ENCODE measurements around the gene C11orf97.

The C11orf97 gene

GRCh38 chr11:94544646-94545263 is 32.5 kb downstream of the C11orf97 start:
- in situ Hi-C loops (cut with MboI; ENCODE audit: low sequenced_read_pairs, unreplicated experiment), result loop anchor here (10.0 kb wide), 1 partner anchor 50 kb away; no protein-coding TSS in a partner anchor
- TF ChIP-seq, protein P1, sequence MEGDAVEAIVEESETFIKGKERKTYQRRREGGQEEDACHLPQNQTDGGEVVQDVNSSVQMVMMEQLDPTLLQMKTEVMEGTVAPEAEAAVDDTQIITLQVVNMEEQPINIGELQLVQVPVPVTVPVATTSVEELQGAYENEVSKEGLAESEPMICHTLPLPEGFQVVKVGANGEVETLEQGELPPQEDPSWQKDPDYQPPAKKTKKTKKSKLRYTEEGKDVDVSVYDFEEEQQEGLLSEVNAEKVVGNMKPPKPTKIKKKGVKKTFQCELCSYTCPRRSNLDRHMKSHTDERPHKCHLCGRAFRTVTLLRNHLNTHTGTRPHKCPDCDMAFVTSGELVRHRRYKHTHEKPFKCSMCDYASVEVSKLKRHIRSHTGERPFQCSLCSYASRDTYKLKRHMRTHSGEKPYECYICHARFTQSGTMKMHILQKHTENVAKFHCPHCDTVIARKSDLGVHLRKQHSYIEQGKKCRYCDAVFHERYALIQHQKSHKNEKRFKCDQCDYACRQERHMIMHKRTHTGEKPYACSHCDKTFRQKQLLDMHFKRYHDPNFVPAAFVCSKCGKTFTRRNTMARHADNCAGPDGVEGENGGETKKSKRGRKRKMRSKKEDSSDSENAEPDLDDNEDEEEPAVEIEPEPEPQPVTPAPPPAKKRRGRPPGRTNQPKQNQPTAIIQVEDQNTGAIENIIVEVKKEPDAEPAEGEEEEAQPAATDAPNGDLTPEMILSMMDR (IDR thresholded peaks at IDR 0.05; ENCODE audit: borderline replicate concordance, control extremely low read depth, extremely low read depth, insufficient read depth, missing control alignments), result no peak
- no peak for DNase-seq (ENCODE audit: low spot score)

DNA sequence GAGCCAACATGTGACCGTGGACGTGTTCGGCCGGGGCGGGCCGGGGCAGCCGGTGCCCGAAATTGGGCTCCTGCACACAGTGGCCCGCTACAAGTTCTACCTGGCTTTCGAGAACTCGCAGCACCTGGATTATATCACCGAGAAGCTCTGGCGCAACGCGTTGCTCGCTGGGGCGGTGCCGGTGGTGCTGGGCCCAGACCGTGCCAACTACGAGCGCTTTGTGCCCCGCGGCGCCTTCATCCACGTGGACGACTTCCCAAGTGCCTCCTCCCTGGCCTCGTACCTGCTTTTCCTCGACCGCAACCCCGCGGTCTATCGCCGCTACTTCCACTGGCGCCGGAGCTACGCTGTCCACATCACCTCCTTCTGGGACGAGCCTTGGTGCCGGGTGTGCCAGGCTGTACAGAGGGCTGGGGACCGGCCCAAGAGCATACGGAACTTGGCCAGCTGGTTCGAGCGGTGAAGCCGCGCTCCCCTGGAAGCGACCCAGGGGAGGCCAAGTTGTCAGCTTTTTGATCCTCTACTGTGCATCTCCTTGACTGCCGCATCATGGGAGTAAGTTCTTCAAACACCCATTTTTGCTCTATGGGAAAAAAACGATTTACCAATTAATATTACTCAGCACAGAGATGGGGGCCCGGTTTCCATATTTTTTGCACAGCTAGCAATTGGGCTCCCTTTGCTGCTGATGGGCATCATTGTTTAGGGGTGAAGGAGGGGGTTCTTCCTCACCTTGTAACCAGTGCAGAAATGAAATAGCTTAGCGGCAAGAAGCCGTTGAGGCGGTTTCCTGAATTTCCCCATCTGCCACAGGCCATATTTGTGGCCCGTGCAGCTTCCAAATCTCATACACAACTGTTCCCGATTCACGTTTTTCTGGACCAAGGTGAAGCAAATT is 33.3 kb downstream of the C11orf97 start:
- in situ Hi-C loops (cut with MboI; ENCODE audit: low sequenced_read_pairs, unreplicated experiment), result loop anchor here (10.0 kb wide), 1 partner anchor 49 kb away; no protein-coding TSS in a partner anchor
- TF ChIP-seq, protein P1 (IDR thresholded peaks at IDR 0.05; ENCODE audit: borderline replicate concordance, control extremely low read depth, extremely low read depth, insufficient read depth, missing control alignments), result no peak
- no peak for DNase-seq (ENCODE audit: low spot score)

DNA sequence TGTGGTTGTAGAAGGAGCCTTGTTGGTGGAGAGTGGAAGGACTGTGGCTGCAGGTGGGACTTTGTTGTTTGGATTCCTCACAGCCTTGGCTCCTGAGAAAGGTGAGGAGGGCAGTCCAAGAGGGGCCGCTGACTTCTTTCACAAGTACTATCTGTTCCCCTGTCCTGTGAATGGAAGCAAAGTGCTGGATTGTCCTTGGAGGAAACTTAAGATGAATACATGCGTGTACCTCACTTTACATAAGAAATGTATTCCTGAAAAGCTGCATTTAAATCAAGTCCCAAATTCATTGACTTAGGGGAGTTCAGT is 33.9 kb downstream of the C11orf97 start:
- TF ChIP-seq, protein P1 (IDR thresholded peaks at IDR 0.05; ENCODE audit: borderline replicate concordance, control extremely low read depth, extremely low read depth, insufficient read depth, missing control alignments), result no peak
- DNase-seq (ENCODE audit: low spot score), result no peak
- in situ Hi-C loops (cut with MboI; ENCODE audit: low sequenced_read_pairs, unreplicated experiment), result loop anchor here (10.0 kb wide), 1 partner anchor 49 kb away; no protein-coding TSS in a partner anchor

DNA sequence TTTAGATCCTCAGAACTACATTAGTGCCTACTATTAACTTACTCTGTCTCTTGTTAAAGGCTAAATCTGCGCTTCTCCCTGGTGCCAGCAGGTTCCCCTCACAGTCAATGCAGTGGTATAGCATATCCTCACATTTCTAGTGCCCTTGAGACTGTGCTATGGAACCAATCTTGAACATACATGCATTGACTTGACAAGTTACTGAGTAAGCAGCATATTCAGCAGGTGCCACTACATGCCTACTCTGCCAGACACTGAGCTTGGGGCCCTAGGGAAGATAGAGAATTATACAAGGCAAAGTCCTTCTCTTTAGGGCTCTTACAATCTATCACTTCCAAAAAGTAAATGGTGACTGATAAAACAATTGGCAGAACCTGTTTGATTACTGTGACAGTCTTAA is 34.6 kb downstream of the C11orf97 start:
- in situ Hi-C loops (cut with MboI; ENCODE audit: low sequenced_read_pairs, unreplicated experiment), result loop anchor here (10.0 kb wide), 1 partner anchor 48 kb away; no protein-coding TSS in a partner anchor
- no peak for DNase-seq (ENCODE audit: low spot score)
- TF ChIP-seq, protein P1 (IDR thresholded peaks at IDR 0.05; ENCODE audit: borderline replicate concordance, control extremely low read depth, extremely low read depth, insufficient read depth, missing control alignments), result no peak

DNA sequence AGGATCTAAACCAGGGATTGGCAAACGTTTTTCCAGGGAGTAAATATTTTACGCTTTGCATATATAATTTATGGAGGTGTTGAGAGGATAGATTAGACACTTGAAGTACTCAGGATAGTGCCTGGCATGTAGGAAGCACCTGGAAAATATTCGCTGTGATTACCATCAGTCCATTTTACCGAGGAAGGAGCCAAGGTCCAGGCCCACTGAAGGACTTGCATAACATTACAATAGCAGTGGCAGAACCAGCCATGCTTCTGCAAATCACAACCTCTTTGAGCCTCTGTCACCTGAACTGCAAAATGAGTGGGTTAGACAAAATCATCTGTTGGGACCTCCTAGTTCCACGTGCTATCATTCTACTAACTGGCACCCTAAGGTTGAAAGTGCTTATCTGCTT is 36.9 kb downstream of the C11orf97 start:
- TF ChIP-seq, protein P1 (IDR thresholded peaks at IDR 0.05; ENCODE audit: borderline replicate concordance, control extremely low read depth, extremely low read depth, insufficient read depth, missing control alignments), result no peak
- no peak for DNase-seq (ENCODE audit: low spot score)
- in situ Hi-C loops (cut with MboI; ENCODE audit: low sequenced_read_pairs, unreplicated experiment), result loop anchor here (10.0 kb wide), 1 partner anchor 46 kb away; no protein-coding TSS in a partner anchor

- DNase-seq (ENCODE audit: low spot score), result peak; percentile 36
- TF ChIP-seq, protein P1 (IDR thresholded peaks at IDR 0.05; ENCODE audit: borderline replicate concordance, control extremely low read depth, extremely low read depth, insufficient read depth, missing control alignments), result no peak
- in situ Hi-C loops (cut with MboI; ENCODE audit: low sequenced_read_pairs, unreplicated experiment), result no loop called here
Observed at GRCh38 chr11:94550513-94550912, 38.3 kb downstream of the C11orf97 start.

Measured in GM13976 (cell line).